Neuronal stem cell (in vitro differentiated cells): ENCODE data around the gene PGA3.
A peak's percentile ranks its signal among the peaks of the same experiment; 100 is the strongest.

Source experiments
- DNase-seq: peaks from one replicate; pipeline ENCODE4 v3.0.0-alpha.2; 2013; ENCODE audit warnings: low spot score
- H2AFZ ChIP-seq: one replicate; pipeline ENCODE4 v1.6.1; 2013; ENCODE audit warnings: mild to moderate bottlenecking, low read length, inconsistent platforms
- H2AK5ac ChIP-seq: 2 replicates; pipeline ENCODE4 v1.6.1; 2013; ENCODE audit warnings: low read depth, mild to moderate bottlenecking, inconsistent platforms, low read length, moderate library complexity, mixed read lengths
- H2BK120ac ChIP-seq: 2 replicates; pipeline ENCODE4 v1.6.1; 2013; ENCODE audit warnings: low read depth, mild to moderate bottlenecking, inconsistent platforms, low read length, moderate library complexity, mixed read lengths
- H2BK12ac ChIP-seq: one replicate; pipeline ENCODE4 v1.6.1; 2013; ENCODE audit warnings: low read length, inconsistent platforms
- H2BK15ac ChIP-seq: 2 replicates; pipeline ENCODE4 v1.6.1; 2013; ENCODE audit warnings: mild to moderate bottlenecking, low read length, inconsistent platforms, mixed read lengths
- H2BK5ac ChIP-seq: one replicate; pipeline ENCODE4 v1.6.1; 2013; ENCODE audit warnings: inconsistent platforms, mild to moderate bottlenecking, low read length, moderate library complexity
- H3K14ac ChIP-seq: one replicate; pipeline ENCODE4 v1.6.1; 2013; ENCODE audit warnings: low read length, inconsistent platforms
- H3K18ac ChIP-seq: 2 replicates; pipeline ENCODE4 v1.6.1; 2013; ENCODE audit warnings: low read length, inconsistent platforms
- H3K23ac ChIP-seq: 2 replicates; pipeline ENCODE4 v1.6.1; 2013; ENCODE audit warnings: low read depth, mild to moderate bottlenecking, mixed read lengths, low read length, inconsistent platforms; ENCODE audit not compliant: poor library complexity
- H3K27ac ChIP-seq: replicated peaks from 3 replicates; pipeline ENCODE4 v1.5.1; 2013; ENCODE audit warnings: low read length, inconsistent platforms
- H3K27me3 ChIP-seq, 3 experiments: 2 replicates each; pipeline ENCODE4 v1.6.1; 2013; ENCODE audit warnings: low read length in 3 of 3, mild to moderate bottlenecking in 2 of 3, inconsistent platforms in 1 of 3, low read depth in 1 of 3, mixed read lengths in 1 of 3, moderate library complexity in 1 of 3; ENCODE audit not compliant: control insufficient read depth in 3 of 3, insufficient read depth in 3 of 3
- H3K36me3 ChIP-seq, 2 donors: replicated peaks in 1 of 2; 2 replicates each; pipeline ENCODE4 v1.6.1; 2013; ENCODE audit warnings: low read length in 2 of 2; ENCODE audit not compliant: control insufficient read depth in 2 of 2, insufficient read depth in 2 of 2
- H3K4ac ChIP-seq: 2 replicates; pipeline ENCODE4 v1.6.1; 2013; ENCODE audit warnings: inconsistent platforms, mild to moderate bottlenecking, low read length, moderate library complexity
- H3K4me1 ChIP-seq, 2 donors: 1 replicate in 1 of 2; 2 replicates in 1 of 2; pipeline ENCODE4 v1.6.1; 2013; ENCODE audit warnings: low read length in 2 of 2, low read depth in 1 of 2; ENCODE audit not compliant: control insufficient read depth in 2 of 2, insufficient read depth in 1 of 2
- H3K4me2 ChIP-seq: one replicate; pipeline ENCODE4 v1.6.1; 2013; ENCODE audit warnings: mild to moderate bottlenecking, low read length, inconsistent platforms; ENCODE audit not compliant: insufficient read depth, poor library complexity, severe bottlenecking
- H3K4me3 ChIP-seq, 2 donors: 2 replicates each; pipeline ENCODE4 v1.5.1; 2013; ENCODE audit warnings: low read length in 2 of 2, mild to moderate bottlenecking in 2 of 2, inconsistent platforms in 1 of 2, moderate library complexity in 1 of 2
- H3K79me1 ChIP-seq: one replicate; pipeline ENCODE4 v1.6.1; 2013; ENCODE audit warnings: low read depth, mild to moderate bottlenecking, inconsistent platforms, low read length, moderate library complexity
- H3K9ac ChIP-seq: one replicate; pipeline ENCODE4 v1.6.1; 2013; ENCODE audit warnings: mild to moderate bottlenecking, low read depth, low read length, inconsistent platforms; ENCODE audit not compliant: poor library complexity
- H3K9me3 ChIP-seq, 2 donors: replicated peaks in 1 of 2; 2 replicates each; pipeline versions ENCODE3 to v1.6.1; 2013; ENCODE audit warnings: low read length in 2 of 2, mild to moderate bottlenecking in 2 of 2, inconsistent platforms in 1 of 2, low read depth in 1 of 2, mixed read lengths in 1 of 2, moderate library complexity in 1 of 2; ENCODE audit not compliant: control insufficient read depth in 2 of 2, insufficient read depth in 1 of 2
- H4K8ac ChIP-seq: one replicate; pipeline ENCODE4 v1.6.1; 2013; ENCODE audit warnings: low read depth, mild to moderate bottlenecking, inconsistent platforms, low read length, moderate library complexity
- H4K91ac ChIP-seq: one replicate; pipeline ENCODE4 v1.6.1; 2013; ENCODE audit warnings: low read length, low read depth, mild to moderate bottlenecking, inconsistent platforms; ENCODE audit not compliant: poor library complexity
- WGBS, 2 donors: extraction: QIAGEN DNeasy Blood & Tissue Kit; methylation state at CpG; one replicate each; pipeline ENCODE4 v1.1.7; 2013; ENCODE audit warnings: missing lambda C conversion rate in 2 of 2, mixed read lengths in 1 of 2; ENCODE audit not compliant: insufficient read length in 2 of 2, insufficient replicate concordance in 1 of 2; ENCODE audit errors: extremely low coverage in 2 of 2; 5-methylcytosine and 5-hydroxymethylcytosine counted together

PGA3 gene

DNA sequence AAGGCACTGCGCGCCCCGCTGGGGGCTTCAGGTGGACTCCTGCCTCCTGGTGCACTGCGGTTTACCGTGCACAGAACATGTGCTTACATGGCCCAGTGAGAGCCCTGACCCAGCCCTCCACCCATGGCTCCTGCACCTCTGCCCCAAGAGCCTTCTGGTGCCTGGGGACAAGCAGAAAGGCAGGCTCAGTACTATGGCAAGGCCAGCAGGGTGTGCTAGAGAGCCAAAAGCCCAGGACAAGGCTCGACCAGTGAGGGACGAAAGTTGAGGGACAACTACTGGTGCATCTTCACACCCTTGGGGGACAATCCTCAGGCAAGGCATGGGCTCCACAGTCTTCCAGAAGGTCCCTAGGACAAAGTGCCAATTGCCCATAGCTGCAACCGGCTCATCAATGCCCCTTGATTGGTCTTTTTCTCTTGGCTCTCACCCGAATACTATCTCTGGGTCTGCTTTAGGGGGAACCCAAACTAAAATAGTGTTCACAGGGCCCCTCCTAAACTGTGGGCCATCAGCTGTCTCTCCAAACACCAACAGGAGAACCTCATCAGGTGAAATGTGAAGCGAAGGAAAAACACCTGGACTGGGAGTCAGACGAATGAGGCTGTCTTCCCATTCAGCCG is 51.2 kb downstream of the PGA3 start:
- WGBS, 2 donors: no CpG with 5 or more reads among the region's 12 CpGs

DNA sequence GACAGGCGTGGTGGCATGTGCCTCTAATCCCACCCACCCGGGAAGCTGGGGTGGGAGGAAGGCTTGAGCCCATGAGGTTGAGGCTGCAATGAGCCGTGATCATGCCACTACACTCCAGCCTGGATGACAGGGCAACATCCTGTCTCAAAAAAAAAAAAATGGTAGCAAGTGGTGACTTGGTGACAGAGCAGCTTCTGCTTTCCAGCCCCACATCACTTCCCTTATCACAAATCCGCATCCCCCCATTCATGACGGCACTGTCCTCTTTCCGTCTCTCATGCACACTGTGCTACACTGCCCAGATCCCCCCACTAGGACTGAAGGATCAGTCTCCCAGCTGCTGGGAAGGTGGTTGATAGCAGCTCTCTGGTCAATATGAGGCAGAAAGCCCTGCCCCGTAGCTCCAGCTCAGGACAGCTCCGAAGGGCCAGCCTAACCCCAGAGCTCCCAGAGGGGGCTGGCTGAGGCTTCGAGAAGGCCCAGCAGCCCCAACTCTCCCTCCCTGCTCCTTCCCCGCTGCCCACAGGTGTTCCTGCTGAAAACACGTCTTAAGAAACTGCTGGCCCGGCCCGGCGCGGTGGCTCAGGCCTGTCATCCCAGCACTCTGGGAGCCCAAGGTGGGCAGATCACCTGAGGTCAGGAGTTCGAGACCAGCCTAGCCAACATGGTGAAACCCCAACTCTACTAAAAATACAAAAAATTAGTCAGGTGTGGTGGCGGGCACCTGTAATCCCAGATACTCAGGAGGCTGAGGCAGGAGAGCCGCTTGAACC is 53.6 kb downstream of the PGA3 start:
- Histone ChIP-seq H3K36me3 (peaks cover 0 to 24% of the 10 kb centered on the region in 2 donors), H2BK120ac (no peak overlapping the region), H3K18ac (no peak overlapping the region), H3K79me1 (no peaks in the 10 kb centered on the region), H3K4me3 (no peak overlapping the region), H3K27ac (no peak overlapping the region), H3K14ac (no peak overlapping the region), H3K9ac (no peak overlapping the region), H3K4ac (no peak overlapping the region), H3K9me3 (no peaks in the 10 kb centered on the region), H2BK12ac (no peak overlapping the region), H3K23ac (no peak overlapping the region), H4K91ac (no peak overlapping the region), H3K4me1 (no peaks in the 10 kb centered on the region), H3K4me2 (no peak overlapping the region), H2AK5ac (no peak overlapping the region), H2BK15ac (no peak overlapping the region), H3K27me3 (no peaks in the 10 kb centered on the region), H4K8ac (no peak overlapping the region), H2BK5ac (no peak overlapping the region), H2AFZ (no peak overlapping the region)
- WGBS, 2 donors: no CpG with 5 or more reads among the region's 18 CpGs
- DNase-seq: no peak

More for the DNA sequence above, 51.2 kb downstream of the PGA3 start:
- no peak overlapping the region for H3K27ac ChIP-seq
- H3K4ac ChIP-seq: no peak overlapping the region
- no peaks in the 10 kb centered on the region for H3K9me3 ChIP-seq
- H3K9ac ChIP-seq: no peak overlapping the region
- no peak overlapping the region for H2BK120ac ChIP-seq
- H4K91ac ChIP-seq: no peak overlapping the region
- no peak overlapping the region for H2BK15ac ChIP-seq
- H2BK12ac ChIP-seq: no peak overlapping the region
- no peak overlapping the region for H3K14ac ChIP-seq
- no peak overlapping the region for H4K8ac ChIP-seq
- H3K4me3 ChIP-seq: no peak overlapping the region
- H3K79me1 ChIP-seq: no peaks in the 10 kb centered on the region
- no peak overlapping the region for H2AFZ ChIP-seq
- no peak overlapping the region for H2AK5ac ChIP-seq
- no peak overlapping the region for H2BK5ac ChIP-seq
- peak; percentile 48 for DNase-seq
- H3K36me3 ChIP-seq: peaks cover 0 to 19% of the 10 kb centered on the region in 2 donors
- no peaks in the 10 kb centered on the region for H3K27me3 ChIP-seq
- no peak overlapping the region for H3K23ac ChIP-seq
- no peak overlapping the region for H3K18ac ChIP-seq
- no peak overlapping the region for H3K4me2 ChIP-seq
- no peaks in the 10 kb centered on the region for H3K4me1 ChIP-seq

DNA sequence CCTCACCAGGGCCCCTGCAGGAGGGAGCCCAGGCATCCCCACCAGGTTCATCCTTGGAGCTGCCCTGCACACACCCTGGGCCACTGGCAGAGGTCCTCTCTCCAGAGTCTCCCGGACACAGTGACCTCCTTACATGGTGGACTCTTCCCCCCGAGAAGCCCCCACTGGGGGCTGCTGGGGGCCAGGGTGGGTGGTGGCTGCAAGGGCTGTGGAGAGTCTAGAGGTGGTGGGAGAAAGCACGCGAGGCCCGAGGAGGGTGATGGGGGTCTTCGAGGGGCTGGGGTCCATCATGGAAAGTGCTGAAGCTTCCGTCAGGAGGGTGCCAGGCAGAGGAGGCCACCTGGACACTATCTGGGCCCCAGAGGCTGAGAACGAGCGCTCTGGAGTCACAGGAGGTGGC is 55.2 kb downstream of the PGA3 start:
- no CpG with 5 or more reads among the region's 9 CpGs for WGBS, 2 donors
- Histone ChIP-seq H3K9me3 (no peaks in the 10 kb centered on the region), H3K36me3 (peaks cover 0 to 27% of the 10 kb centered on the region in 2 donors)

DNA sequence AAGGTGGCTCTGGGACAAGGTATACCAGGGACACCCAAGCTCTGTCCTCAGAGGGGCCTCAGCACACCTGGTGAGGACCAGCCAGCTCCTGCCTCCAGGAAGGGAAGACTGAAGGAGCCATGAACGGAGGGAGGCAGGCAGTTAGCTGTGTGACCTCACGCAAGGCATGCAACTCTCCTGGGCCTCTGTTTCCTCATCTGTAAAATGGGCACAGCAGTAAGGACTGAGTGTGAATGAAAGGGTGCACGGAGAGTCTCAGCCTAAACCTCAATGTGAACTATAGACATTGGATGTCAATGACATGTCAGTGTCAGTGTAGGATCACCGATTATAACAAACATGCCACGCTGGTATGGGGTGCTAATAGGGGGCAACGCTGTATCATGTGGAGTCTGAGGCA is 56.0 kb downstream of the PGA3 start:
- Histone ChIP-seq H3K14ac (peak overlapping the region; percentile 75), H3K18ac (peak overlapping the region; percentile 35), H2BK120ac (no peak overlapping the region), H3K9me3 (no peaks in the 10 kb centered on the region), H2BK12ac (no peak overlapping the region), H3K4me2 (no peak overlapping the region), H4K91ac (no peak overlapping the region), H3K36me3 (peaks cover 0 to 30% of the 10 kb centered on the region in 2 donors), H2BK5ac (no peak overlapping the region), H3K27ac (no peak overlapping the region), H3K27me3 (no peaks in the 10 kb centered on the region), H3K4me1 (no peaks in the 10 kb centered on the region), H3K23ac (peak overlapping the region; percentile 65), H3K9ac (no peak overlapping the region), H4K8ac (no peak overlapping the region), H3K4me3 (no peak overlapping the region), H2AFZ (no peak overlapping the region), H3K79me1 (no peaks in the 10 kb centered on the region), H2BK15ac (no peak overlapping the region), H2AK5ac (no peak overlapping the region), H3K4ac (no peak overlapping the region)
- WGBS, 2 donors: no CpG with 5 or more reads among the region's 6 CpGs
- DNase-seq: no peak

More for the DNA sequence above, 55.2 kb downstream of the PGA3 start:
- H2AK5ac ChIP-seq: no peak overlapping the region
- no peak overlapping the region for H3K27ac ChIP-seq
- H4K8ac ChIP-seq: no peak overlapping the region
- no peak overlapping the region for H2AFZ ChIP-seq
- H2BK15ac ChIP-seq: no peak overlapping the region
- H3K14ac ChIP-seq: no peak overlapping the region
- no peak overlapping the region for H2BK5ac ChIP-seq
- H2BK12ac ChIP-seq: no peak overlapping the region
- H3K79me1 ChIP-seq: no peaks in the 10 kb centered on the region
- no peak overlapping the region for H4K91ac ChIP-seq
- no peaks in the 10 kb centered on the region for H3K4me1 ChIP-seq
- H3K4me3 ChIP-seq: no peak overlapping the region
- DNase-seq: no peak
- H2BK120ac ChIP-seq: no peak overlapping the region
- no peak overlapping the region for H3K4ac ChIP-seq
- H3K9ac ChIP-seq: no peak overlapping the region
- H3K18ac ChIP-seq: no peak overlapping the region
- H3K27me3 ChIP-seq: no peaks in the 10 kb centered on the region
- no peak overlapping the region for H3K4me2 ChIP-seq
- no peak overlapping the region for H3K23ac ChIP-seq
